ENCODE measurements around the gene CDH13. TPM values are rescaled to one million over a fixed set of nuclear protein-coding genes. Genes with fewer than 3 reads are reported as not detected.

CDH13 gene
- total RNA-seq, 3 donors from 2014 or later = 4.9 to 11.2 (median 9.8) TPM

- Histone ChIP-seq H3K4me3 (no peak overlapping the region), H3K9me3 (no peaks in the 10 kb centered on the region), H3K4me1 (ENCODE audit: low read depth) (no peaks in the 10 kb centered on the region), H3K36me3 (ENCODE audit: low read depth) (no peaks in the 10 kb centered on the region)
- no peak for DNase-seq
- TF ChIP-seq CTCF (IDR thresholded peaks at IDR 0.05) = no peak
- ATAC-seq = no peak
- intact Hi-C loops (cut with DNase I, micrococcal nuclease) = no loop called here
Measured at GRCh38 chr16:83626676-83627075, 999.9 kb downstream of the CDH13 start.

DNA sequence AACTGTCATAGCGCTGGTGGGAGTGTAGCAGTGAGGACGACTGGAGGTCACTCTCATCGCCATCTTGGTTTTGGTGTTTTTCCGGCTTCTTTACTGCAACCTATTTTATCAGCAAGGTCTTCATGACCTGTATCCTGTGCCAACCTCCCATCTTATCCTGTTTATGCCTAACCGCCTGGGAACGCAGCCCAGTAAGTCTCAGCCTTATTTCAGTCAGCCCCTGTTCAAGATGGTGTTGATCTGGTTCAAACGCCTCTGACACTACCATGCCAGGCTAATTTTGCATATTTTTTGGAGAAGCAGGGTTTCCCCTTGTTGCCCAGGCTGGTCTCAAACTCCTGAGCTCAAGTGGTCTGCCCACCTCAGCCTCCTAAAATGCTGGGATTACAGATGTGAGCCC, 1001.2 kb downstream of the CDH13 start:
- Histone ChIP-seq H3K36me3 (ENCODE audit: low read depth) (no peaks in the 10 kb centered on the region), H3K4me3 (no peak overlapping the region), H3K4me1 (ENCODE audit: low read depth) (no peaks in the 10 kb centered on the region), H3K9me3 (no peaks in the 10 kb centered on the region)
- TF ChIP-seq CTCF (IDR thresholded peaks at IDR 0.05) = no peak
- intact Hi-C loops (cut with DNase I, micrococcal nuclease) = no loop called here
- no peak for ATAC-seq
- no peak for DNase-seq

DNA sequence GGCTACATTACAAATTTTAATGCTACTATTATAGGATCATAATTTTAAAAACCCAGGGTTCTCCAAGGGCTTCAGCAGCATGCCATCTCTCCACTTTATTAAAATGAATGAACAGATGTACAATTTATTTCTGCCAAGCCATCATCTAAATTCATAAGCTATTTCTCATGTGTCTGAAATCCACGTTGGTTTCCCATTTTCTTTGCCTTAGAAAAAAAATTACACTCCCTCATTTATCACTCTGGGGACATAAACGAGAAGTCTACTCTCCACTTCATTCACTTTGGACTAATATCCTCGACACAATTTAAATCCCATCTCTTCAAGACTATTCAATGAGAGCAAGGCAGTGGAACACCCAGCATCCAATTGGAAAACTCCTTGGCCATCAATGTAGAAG, 1002.7 kb downstream of the CDH13 start:
- intact Hi-C loops (cut with DNase I, micrococcal nuclease) = no loop called here
- TF ChIP-seq CTCF (IDR thresholded peaks at IDR 0.05) = no peak
- DNase-seq (no peak), ATAC-seq (no peak)
- Histone ChIP-seq H3K4me1 (ENCODE audit: low read depth) (no peaks in the 10 kb centered on the region), H3K9me3 (no peaks in the 10 kb centered on the region), H3K4me3 (no peak overlapping the region), H3K36me3 (ENCODE audit: low read depth) (no peaks in the 10 kb centered on the region)

GRCh38 chr16:83629836-83630235, 1003.1 kb downstream of the CDH13 start:
- DNase-seq (no peak), ATAC-seq (no peak)
- Histone ChIP-seq H3K36me3 (ENCODE audit: low read depth) (no peaks in the 10 kb centered on the region), H3K9me3 (no peaks in the 10 kb centered on the region), H3K4me1 (ENCODE audit: low read depth) (no peaks in the 10 kb centered on the region), H3K4me3 (no peak overlapping the region)
- intact Hi-C loops (cut with DNase I, micrococcal nuclease) = no loop called here
- no peak for TF ChIP-seq CTCF (IDR thresholded peaks at IDR 0.05)

GRCh38 chr16:83630979-83631378, 1004.2 kb downstream of the CDH13 start:
- ATAC-seq (no peak), DNase-seq (no peak)
- intact Hi-C loops (cut with DNase I, micrococcal nuclease) = no loop called here
- Histone ChIP-seq H3K36me3 (ENCODE audit: low read depth) (no peaks in the 10 kb centered on the region), H3K9me3 (no peaks in the 10 kb centered on the region), H3K4me3 (no peak overlapping the region), H3K4me1 (ENCODE audit: low read depth) (no peaks in the 10 kb centered on the region)
- no peak for TF ChIP-seq CTCF (IDR thresholded peaks at IDR 0.05)

- no peak for TF ChIP-seq CTCF (IDR thresholded peaks at IDR 0.05)
- no peaks in the 10 kb centered on the region for H3K36me3 ChIP-seq (ENCODE audit: low read depth)
- no peaks in the 10 kb centered on the region for H3K4me1 ChIP-seq (ENCODE audit: low read depth)
- no peak for ATAC-seq
- DNase-seq = no peak
- no peaks in the 10 kb centered on the region for H3K9me3 ChIP-seq
- intact Hi-C loops (cut with DNase I, micrococcal nuclease) = no loop called here
- H3K4me3 ChIP-seq = no peak overlapping the region
Measured at GRCh38 chr16:83633286-83633685, 1006.5 kb downstream of the CDH13 start.

Measured in mucosa of descending colon (tissue), 3 donors.